GM19467 (cell line): Measurements from ENCODE around the gene CYP3A7.
"Not testable (repeated sequence)": the region's sequence is repeated elsewhere in the genome, so short reads cannot be mapped to it uniquely, and the experiment has no call there.

Experiments used
- ATAC-seq: cut with Tn5 transposase; IDR thresholded peaks from one replicate; pipeline ENCODE4 v1.9.1; 2021; ENCODE audit warnings: mild to moderate bottlenecking, moderate library complexity; ENCODE audit not compliant: unreplicated experiment

The CYP3A7 gene

DNA sequence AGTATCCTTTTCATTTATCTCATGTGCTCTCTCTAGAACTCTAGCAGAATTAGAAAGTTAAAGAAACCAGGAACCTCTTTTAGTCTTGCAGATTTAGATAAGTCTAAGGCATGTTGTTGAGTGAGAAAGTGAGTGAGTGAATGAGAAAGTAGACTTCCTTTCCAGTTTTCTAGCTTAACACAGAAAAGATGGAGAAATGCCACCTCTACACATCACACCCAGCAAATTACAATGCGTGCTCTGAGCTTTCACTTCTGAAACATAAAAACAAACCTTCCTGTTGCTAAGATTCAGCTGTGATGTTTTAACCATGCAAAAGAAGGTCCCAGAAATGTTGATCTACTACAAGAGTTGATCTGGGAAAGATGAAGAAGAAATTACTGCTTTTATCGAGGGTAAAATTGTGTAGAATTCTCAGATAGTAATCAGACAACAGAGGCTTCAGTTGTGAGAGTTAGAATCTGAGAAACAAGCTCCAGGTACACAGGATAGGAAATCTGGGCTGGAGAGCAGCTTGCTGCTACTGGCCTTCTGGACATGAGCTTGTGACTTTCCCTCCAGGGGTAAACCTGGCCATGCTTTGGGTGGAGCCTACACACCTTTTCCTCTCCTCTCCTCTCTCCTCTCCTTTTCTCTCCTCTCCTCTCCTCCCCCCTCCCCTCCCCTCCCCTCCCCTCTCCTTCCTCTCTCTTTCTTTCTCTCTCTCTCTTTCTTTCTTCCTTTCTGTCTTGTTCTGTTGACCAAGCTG is 59.8 kb downstream of the CYP3A7 start:
- ATAC-seq, result no peak

DNA sequence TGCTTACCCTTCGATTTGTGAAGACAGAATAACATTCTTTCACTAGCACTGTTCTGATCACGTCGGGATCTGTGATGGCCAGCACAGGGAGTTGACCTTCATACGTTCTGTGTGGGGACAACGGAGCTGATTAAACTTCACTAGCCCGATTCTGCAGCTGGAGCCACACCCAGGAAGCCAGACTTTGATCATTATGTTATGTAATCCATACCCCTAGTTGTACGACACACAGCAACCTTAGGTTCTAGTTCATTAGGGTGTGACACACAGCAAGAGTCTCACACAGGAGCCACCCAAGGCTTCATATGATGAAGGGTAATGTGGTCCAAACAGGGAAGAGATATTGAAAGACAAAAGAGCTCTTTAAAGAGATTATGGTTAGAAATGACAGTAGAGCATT is 62.4 kb downstream of the CYP3A7 start:
- ATAC-seq, result no peak

DNA sequence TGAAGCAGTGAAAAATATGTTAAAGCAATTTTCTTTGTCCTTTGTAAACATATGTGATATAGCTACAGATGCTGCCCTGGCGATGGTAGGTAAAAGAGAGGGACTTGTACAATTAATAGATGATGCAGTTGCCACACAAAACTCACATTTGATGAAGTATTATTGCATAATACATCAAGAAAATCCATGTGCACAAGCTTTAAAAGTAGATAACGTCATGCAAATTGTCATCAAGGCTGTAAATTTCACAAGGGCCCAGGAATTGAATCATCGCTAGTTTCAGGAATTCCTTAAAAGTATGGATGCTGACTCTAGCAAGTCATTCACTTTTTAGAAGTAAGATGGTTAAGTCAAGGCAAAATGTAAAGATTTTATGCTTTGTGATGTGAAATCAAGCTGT is 65.2 kb downstream of the CYP3A7 start:
- no peak for ATAC-seq

DNA sequence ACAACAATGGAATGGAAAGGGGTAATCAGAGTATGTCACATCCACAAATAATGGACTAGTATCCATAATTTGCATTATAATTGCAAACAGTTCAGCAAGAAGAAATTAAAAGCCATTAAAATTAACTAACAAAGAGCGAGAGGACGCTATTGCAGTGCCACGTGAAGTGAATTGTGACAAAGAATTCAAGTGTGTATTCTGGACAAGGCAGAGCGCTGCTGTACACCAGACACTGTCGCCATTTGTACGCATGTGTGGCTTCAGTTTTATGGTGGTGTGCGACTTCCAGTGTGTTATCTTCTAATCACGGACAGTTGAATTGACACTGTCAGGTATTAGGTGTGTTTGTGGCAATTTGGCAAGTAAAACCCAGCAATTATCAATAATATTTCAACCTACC is 66.5 kb downstream of the CYP3A7 start:
- ATAC-seq, result no peak

DNA sequence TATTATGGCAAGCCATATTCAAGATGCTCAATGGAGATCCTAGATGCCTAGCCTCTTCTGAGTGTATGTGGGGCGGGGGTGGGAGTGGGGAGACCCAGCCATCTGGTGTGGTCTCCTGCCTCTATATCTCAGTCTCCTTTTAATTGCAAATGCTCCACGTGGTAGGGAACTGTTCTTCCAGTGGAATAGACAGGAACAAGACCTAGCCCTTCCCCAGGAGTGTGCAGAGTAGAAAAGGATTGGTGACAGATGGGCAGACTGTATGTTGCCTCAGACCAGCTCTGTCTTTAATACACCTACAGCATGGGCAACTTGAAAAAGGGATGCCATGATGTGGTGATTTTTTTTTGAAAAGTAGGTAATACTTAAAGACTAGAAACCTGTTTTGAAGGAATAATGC is 67.8 kb downstream of the CYP3A7 start:
- ATAC-seq, result no peak

DNA sequence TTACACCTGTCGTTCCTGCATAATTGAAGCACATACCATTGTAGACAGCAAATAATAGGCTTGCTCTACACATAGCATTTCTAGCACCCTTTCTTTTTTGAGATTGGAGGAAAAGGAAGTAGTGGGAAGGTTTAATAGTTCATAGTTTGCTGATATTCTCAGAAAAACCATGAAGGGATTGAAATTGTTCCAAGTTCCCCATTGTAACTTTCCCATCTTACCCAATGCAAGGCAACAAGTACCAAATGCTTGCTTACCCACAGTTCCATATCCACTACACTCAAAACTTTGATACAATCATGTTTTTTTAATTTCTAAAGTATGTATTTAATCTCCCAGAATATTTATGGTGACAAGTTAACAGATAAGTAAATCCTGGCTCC is 69.0 kb downstream of the CYP3A7 start:
- ATAC-seq, result no peak

DNA sequence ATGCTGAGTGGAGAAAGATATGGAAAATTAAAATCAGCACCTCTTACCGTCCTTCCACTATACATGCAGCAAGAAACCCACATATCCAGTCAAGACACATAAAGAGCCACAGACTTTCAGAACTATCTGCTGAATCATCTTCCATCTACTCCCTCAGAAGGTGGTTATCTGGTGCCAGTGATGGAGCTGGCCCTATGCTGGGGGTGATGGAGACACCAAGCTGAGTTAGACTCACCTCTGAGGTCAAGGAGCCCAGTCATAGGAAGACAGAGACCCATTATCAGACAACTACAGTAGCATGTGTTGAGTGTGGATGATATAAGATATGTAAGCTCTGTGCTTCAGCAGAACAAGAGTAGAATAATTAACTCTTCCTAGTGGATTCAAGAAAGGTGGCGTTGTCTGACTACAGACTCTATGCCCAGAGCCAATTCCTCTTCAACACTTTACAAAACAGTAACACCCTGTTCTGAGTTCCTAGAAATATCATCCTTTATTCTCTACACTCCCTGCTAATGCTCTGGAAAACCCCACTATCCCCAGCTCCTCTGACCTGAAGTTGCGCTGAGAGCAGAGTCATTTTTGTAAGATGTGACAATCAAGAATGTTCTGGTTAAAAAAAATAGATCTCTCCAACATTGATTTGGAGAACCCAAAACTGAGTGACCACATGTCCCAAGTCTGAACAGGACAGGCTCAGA is 69.5 kb downstream of the CYP3A7 start:
- ATAC-seq, result no peak

DNA sequence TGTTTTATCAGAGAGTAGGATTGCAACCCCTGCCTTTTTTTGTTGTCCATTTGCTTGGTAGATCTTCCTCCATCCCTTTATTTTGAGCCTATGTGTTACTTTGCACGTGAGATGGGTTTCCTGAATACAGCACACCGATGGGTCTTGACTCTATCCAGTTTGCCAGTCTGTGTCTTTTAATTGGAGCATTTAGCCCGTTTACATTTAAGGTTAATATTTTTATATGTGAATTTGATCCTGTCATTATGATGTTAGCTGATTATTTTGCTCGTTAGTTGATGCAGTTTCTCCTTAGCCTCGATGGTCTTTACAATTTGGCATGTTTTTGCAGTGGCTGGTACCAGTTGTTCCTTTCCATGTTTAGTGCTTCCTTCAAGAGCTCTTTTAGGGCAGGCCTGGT is 77.1 kb downstream of the CYP3A7 start:
- ATAC-seq, result not testable (repeated sequence)
